HG03558 (cell line): ENCODE data around the gene NGDN.
A peak's percentile ranks its signal among the peaks of the same experiment; 100 is the strongest.
"Not testable (repeated sequence)": the region's sequence is repeated elsewhere in the genome, so short reads cannot be mapped to it uniquely, and the experiment has no call there.

ENCODE experiments used
- ATAC-seq: cut with Tn5 transposase; IDR thresholded peaks from one replicate; pipeline ENCODE4 v1.9.1; 2021; ENCODE audit warnings: moderate number of reproducible peaks; ENCODE audit not compliant: unreplicated experiment; ENCODE audit errors: extremely low read depth

NGDN gene, protein sequence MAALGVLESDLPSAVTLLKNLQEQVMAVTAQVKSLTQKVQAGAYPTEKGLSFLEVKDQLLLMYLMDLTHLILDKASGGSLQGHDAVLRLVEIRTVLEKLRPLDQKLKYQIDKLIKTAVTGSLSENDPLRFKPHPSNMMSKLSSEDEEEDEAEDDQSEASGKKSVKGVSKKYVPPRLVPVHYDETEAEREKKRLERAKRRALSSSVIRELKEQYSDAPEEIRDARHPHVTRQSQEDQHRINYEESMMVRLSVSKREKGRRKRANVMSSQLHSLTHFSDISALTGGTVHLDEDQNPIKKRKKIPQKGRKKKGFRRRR

DNA sequence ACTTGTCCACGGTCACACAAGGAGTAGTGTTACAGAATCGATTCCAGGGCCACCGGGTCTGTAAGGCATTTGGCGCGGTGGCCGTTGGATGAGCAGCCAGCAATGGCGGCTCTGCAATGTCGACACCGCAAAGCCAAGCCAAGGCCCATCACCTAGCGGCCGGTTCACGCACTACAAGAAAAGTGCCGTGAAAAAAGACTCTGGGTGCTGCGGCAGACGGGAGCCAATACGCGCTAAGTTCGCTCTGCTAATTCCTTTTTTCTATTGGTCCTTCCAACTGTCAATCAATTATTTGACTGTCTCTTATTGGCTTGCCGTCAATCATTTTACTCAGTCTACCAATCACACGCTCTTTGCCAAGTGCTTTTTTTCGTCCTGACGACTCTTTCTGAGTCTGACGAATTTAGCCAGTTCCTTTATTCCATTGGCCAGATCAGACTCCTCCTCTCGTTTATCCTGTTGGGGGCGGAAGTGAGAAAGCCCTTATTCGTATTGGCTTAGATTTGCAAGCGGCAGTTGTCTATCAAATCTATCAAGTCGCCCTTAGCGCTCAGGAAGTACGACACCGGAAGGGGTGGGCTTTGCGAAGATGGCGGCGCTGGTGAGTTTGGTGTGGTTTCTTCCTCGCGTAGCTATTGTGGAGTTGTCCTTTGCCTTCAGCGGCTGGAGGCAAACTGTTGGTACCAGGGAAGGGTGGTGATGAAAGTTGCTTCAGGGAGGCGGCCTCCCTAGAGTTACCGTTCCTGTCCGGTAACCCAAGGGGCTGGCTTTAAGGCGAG lies at the start of gene NGDN:
Gene NGDN (plus strand): TSS at position 577 of the 779 bp plus-strand sequence. CDS start 13 bp downstream, at position 590.
- ATAC-seq: peak; percentile 89

DNA sequence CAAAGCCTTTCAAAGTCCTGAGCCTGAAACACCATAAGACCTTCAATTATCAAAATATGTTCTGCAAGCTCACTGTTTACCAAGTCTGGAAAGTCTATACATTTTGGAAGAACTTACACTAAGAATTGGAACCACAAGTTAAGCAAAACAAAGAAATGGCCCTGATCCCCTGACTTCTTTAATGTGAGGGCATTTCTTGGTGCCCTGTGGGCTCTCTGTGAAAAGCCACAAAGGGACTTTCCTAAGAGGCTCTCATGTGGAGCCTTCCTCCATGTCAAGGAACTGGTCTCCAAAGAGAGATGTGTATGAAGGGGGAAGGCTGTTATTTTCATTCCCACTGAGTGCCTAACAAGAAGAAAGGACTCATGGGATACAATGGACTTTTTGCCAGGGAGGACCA lies 47.9 kb upstream of the NGDN start:
- ATAC-seq: no peak

DNA sequence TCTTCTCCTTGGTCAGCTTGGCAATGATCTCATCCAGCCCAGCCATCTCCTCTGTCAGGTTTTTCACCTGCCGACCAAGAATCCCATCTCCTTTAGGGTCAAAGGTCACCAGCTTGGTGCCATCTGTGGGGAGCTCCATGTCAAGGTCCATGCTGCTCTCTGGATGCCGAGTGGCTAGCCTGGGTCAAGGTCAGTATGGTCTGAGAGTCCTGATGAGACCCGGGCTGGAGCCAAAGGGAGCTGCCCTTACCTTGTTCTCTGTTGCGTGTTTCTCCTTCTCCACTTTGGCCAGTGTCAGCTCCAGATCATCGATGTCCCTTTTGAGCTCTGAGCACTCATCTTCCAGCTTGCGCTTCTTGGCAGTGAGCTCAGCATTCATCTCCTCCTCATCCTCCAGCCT lies 45.8 kb upstream of the NGDN start:
- ATAC-seq: no peak

DNA sequence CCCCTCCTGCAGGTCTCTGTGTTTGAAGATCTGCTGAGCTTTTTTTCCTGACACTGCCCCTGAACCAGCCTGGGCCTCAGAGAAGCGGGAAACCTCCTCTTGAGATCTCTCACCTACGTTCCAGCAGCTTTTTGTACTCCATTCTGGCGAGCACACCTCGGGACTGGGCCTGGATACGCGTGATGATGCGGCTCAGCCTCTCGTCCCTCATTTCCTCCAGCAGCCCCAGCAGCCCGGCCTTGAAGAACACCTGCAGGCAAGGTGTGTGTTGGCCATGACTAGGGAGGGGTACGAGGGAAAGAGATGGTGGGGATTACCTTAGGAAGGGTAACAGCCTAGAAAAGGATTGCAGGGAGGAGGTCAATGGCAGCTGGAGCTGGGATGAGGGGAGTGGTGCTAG lies 44.3 kb upstream of the NGDN start:
- ATAC-seq: no peak

DNA sequence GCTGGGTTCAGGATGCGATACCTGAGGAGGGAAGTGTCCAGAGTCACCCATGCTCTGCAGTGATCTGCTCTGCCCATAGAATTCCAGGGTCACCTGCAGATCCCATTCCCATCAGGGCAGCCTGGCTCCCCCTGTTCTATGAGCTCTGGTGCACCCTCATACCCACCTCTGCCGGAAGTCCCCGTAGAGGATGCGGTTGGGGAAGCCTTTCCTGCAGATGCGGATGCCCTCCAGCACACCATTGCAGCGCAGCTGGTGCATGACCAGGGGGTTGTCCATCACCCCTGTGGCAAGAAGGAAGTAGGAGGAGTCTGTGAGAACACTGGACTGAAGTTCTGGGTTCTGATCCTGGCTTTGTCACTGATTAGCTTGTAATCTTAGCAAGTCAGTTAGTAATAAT lies 43.7 kb upstream of the NGDN start:
- not testable (repeated sequence) for ATAC-seq

DNA sequence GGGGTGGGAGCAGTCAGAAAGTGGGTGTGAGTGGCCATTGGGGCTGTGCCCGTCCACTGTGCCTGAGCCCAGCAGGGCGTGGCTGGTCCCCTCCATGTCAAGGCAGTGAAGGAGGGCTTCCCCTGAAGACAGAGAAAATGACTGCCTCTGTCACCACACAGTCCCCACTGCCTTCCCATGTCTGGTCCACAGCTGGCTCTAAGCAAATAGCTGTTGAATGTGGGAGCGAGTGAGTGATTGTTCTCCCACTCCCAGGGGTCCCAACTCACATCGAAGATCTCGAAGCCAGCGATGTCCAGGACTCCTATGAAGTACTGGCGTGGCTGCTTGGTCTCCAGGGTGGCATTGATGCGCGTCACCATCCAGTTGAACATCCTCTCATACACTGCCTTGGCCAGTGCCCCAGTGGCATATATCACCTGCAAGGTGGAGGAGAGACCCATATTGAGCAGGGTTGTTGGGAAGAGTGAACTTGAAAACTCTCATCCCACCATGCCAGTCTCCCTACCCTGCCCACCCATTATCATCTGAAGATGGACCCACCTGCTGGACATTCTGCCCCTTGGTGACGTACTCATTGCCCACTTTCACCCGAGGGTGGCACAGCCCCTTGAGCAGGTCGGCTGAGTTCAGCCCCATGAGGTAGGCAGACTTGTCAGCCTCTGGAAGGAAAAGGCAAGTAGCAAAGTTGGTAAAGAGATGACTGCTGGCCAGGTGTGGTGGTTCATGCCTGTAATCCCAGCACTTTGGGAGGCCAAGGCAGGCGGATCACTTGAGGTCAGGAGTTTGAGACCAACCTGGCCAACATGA lies 40.6 kb upstream of the NGDN start:
- ATAC-seq: no peak

DNA sequence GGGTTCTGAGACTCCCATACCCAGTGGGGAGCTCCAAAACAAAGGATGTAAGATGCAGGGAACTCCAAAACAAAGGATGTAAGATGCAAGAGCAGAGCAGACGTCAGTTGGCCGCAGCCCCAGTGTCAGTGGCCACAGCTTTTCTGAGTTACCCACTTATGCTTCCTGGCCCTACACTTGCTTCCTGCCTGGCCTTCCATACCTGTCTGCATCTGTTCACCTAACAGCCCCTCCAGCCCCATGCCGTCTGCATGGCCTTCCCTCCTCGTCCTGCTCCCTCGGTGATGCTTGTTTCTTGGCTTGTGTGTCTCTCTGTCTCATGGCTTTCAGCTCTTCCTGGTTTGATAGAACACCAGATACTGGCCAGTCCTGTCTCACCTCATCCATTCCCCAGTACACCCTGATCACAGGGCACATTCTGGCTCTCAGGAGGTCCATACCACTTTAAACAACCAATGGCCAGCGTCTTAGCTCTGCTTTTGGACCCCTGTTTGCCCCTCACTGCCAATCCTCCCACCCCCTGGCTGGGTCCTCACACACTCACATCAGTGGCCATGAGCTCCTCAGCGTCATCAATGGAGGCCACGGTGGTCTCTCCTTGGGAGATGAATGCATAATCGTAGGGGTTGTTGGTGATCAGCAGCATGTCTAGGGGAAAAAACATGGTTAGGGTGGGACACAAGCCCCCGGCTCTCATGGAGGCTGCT lies 39.3 kb upstream of the NGDN start:
- no peak for ATAC-seq

DNA sequence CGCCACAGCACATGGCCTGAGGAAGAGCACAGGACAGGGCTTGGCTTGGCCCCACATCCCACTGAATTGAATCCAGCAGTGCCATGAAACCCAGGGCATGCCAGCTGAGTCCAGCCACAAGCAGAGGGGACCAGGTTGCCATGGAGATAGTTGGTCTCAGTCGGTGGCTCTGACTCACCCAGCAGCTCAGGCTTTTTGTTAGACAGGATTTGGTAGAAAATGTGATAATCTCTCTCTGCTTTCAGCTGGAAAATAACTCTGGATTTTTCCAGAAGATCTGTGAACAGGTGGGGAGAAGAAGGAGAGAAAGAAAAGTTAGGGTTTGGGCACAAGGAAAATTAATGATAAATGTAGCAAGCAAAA lies 38.8 kb upstream of the NGDN start:
- ATAC-seq: no peak

DNA sequence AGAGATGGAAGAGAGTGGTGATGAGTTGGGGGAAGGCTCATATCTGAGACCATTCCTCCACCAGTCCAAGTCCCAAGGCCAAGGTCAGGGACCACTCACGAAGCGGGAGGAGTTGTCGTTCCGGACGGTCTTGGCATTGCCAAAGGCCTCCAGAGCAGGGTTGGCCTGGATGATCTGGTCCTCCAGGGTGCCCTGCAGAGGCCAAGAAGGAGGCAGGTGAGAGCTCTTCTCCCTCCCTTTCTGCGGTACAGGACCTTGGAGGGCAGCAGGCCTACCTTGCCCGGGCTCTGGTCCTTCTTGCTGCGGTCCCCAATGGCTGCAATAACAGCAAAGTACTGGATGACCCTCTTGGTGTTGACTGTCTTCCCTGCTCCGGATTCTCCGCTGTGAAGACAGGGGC lies 38.0 kb upstream of the NGDN start:
- no peak for ATAC-seq

DNA sequence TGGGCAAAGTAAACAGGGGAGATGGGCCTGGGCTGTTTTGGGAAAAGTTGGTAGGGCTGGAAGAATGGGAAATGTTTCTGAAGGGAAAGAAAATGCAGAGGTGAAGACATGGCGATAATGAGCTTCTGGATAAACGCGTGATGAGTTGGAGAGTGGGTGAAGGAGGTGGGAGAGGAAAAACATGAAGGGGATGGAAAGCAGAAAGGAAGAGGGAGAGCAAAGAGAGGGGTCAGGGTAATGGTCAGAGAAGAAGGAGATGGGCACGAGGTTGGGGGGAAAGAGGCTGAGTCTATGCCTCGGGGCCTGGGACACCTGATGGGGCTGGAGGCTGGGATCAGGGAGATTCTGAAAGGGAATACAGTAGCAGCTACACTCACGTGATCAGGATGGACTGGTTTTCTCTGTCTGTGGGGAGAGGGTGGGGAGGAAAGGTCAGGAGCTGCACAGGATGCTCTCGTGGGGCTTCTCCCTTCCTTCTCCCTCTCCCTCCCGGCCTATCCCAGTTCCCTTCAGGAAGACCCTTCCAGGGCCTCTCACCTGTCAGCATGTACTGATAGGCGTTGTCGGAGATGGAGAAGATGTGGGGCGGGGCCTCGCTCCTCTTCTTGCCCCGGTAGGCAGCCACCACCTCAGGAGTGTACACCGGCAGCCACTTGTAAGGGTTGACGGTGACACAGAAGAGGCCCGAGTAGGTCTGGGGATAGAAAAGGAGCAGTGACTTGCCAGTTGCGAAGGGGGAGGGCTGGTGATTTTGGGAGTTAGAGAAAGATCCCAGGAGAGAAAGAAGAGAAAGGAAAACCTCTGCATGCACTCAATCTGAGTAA lies 37.2 kb upstream of the NGDN start:
- no peak for ATAC-seq

DNA sequence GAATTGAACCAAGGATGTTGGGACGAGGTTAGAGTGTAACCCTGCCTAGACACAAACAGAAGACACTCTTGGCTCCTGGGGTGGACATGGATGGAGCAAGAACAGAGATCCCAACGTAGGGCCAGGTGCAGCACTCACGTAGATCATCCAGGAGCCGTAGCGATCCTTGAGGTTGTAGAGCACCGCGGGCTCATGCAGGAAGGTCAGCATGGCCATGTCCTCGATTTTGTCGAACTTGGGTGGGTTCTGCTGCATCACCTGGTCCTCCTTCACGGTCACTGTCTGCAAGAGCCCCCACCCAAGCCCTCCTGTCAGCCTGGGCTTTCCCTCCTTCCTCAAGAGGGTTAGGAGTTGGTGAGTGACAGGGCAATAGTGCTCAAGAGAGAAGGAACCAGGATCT lies 36.6 kb upstream of the NGDN start:
- ATAC-seq: no peak

DNA sequence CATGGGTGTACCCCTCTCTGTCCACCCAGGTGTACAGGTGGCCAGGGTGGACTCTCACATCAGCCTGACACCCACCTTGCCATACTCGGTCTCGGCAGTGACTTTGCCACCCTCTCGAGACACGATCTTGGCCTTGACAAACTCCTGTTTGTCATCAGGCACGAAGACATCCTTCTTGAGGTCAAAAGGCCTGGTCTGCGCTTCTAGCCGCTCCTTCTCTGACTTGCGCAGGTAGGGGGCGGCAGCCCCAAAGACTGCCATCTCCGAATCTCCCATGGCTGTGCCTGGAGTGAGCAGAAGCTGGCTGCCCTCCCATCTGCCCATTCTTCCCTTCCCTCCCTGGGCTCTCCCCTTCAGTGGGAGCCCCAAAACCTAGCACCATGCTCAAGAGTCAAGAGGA lies 36.0 kb upstream of the NGDN start:
- no peak for ATAC-seq

DNA sequence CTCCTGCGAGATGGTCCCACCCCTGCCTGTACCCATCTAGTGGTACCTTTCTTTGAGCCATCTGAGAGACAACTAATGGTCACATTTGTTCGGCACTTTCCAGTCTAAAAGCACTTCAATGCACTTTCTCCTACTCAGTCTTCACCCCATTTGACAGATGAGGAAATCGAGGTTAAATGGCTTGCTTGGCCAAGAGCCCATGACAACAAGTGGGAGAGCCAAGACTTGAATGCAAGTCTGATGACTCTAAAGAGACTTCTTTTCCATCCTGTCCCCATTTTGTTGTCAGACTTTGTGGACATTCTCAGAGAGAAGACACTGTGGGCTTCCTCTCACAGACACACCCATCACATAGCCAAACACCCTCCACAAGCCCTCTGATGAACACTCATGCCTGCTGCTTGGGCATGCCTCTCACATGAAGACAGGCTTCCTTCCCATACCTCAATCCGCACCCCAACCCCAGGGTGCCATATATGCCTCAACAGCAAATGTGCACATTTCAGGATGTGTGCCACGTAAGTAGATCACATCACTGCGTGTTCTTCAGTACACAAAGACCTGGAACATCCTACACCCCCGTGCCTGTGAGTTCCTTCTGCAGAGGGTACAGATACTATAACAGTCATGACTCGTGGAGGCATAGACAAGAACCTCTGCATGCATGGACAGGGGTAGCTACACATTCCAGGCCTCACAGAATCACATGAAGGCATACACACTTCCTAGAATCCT lies 34.8 kb upstream of the NGDN start:
- ATAC-seq: no peak

DNA sequence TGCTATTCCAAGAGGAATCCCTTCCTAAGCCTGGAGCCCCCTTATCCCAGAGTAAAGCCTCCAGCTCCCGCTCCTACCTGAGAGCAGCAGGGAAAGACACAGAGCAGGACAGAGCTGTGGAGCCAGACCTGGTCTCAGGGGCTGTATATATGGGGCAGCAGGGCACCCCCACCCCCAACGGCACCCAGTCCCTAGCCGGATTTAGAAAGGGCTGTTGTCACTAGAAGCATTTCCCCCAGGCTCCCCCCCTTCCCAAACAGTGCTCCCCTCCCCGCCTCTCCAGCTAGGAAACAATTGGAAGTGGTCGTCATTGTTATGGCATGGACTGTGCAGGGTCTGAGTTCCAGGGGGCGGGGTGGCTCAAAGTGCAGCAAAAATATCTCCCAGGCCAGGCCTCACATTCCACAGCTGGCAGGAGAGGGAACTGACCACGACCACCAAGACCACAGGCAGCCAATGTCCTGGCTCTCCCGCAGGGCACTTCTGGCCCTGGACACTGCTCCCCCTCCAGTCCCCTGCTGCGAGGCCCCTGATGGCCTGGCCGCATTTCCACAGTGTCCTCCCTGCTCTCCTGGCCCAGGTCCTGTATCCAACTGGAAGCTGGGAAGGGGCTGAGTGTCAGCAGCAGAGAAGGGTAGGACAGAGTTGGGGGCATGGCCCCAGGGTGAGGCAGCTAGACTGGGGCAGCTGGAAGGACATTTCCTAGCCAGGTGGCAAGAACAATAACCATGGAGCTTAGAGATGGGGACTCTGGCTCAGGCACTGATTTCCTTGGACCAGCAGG lies 33.8 kb upstream of the NGDN start, which contains the start of gene MYH7:
Gene MYH7 (minus strand): TSS at position 118 of the 784 bp plus-strand sequence. CDS start 1,928 bp downstream, outside the sequence.
- no peak for ATAC-seq

DNA sequence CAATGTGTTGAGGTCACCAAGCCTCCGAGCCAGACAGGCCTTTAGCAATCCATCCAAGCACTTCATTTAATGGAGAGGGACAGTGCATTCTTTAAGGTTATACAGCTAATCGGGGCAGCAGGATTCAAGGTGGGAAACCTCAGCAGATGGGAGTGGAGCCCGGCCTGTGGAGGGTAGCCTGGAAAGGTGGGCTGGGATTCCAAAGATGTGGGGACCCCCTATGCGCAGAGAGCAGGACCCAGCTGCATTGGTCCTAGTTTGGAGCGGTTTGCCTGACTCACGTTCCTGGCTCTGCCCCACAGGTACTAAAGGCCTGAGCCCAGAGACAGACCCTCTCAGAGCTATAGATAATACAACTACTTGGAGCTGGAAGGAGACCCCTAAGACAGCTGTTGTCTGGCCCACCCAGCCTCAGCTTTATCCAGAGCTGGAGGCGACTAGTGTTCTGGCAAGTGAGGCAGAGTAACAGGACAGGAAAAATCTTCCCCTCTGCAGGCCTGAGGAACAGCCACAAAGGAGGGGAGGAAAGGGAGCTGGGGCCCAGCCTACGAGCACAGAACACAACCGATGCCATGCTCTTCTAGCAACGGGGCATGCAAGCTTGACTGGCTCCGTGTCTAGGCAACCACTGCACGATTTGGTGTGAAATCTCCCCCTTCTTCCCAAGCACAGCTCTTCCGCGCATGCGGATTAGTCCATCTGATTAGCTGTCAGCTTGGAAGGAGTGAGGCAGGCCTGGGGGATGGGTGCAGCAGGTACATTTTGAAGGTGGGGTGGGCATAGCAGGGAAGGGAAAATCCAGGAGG lies 33.0 kb upstream of the NGDN start:
- ATAC-seq: no peak

DNA sequence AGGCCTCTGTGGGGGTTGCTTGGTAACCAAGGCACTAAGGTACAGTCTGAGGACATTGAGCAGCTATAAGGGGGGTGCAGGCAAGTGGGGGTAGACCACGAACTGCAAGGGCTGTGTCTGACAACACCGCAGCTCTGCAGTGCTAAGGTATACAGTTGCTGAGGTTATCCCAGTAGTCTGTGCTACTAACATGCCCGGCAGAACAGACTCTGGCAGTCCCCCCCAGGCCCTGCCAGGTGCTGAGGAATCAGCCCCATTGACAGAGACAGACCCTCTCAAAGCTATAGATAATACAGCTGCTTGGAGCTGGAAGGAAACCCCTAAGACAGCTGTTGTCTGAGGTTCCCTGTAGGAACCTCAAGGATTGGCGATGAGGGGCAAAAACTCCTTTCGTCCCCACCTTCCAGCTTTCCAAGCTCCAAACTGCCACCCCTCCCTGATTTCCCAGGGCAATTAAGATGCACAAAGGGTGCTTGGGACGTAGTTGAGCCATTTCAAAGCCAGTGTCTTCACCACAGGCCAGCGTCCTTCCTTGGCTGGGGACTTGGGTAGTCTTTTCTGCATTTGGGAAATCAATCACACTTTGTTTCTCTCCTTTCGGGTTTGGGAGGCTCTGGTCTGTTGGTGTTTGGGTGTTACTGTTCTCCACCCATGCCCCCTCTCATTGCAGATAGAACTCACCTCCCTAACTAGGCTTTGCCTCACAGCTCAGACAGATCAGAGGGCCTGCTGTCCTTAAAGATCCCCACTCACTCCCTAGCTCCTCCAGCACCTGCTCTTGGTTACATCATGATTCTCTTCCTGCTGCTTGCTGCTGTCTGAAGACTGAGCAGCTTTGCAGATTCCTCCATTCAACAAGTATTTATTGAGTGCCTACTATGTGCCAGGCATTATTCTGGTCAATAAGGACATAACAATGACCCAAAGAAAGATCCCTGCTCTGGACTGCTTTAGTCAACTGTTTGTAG lies 32.1 kb upstream of the NGDN start:
- ATAC-seq: no peak
